ENCODE data around the gene TMEM106C. TPM values are rescaled to one million over a fixed set of nuclear protein-coding genes. Genes with fewer than 3 reads are reported as not detected.

TMEM106C gene
- total and polyA plus RNA-seq, 4 donors = 76.4 to 120 (median 102) TPM

DNA sequence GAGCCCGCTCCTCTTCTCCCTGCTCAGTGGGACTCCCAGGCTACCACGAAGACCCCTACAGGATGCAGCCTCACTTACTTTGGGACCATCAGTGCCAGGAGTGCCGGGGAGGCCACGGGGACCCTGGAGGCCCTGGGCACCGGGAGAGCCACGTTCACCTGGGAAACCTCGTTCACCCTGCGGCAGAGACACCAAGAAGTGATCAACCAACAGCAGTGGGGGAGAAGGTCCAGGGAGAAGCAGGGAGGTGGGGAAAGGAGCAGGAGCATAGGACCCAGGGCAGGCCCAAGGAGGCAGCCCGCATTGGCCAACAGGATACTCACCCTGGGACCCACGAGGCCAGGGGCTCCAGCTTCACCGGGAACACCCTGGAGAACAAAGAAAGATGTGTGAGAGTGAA, 19.4 kb downstream of the TMEM106C start:
- H3K9me3 ChIP-seq (ENCODE audit: control insufficient read depth, insufficient read depth, low read length) = no peaks in the 10 kb centered on the region
- WGBS (ENCODE audit: insufficient coverage) = 86% methylated on average over 8 of the region's 11 CpGs
- no peak overlapping the region for H3K4me3 ChIP-seq (ENCODE audit: low read depth, low read length)
- peaks cover 15% of the 10 kb centered on the region for H3K36me3 ChIP-seq (ENCODE audit: control insufficient read depth, insufficient read depth, low read length)
- no peak for DNase-seq (ENCODE audit: low read depth in 4 of 6, low spot score in 6 of 6)
- H3K27me3 ChIP-seq (ENCODE audit: control insufficient read depth, insufficient read depth, low read length) = peaks cover 5% of the 10 kb centered on the region
- H3K27ac ChIP-seq (ENCODE audit: low read depth, low read length) = no peak overlapping the region
- H3K4me1 ChIP-seq (ENCODE audit: control insufficient read depth, insufficient read depth, low read length) = peaks cover 14% of the 10 kb centered on the region

DNA sequence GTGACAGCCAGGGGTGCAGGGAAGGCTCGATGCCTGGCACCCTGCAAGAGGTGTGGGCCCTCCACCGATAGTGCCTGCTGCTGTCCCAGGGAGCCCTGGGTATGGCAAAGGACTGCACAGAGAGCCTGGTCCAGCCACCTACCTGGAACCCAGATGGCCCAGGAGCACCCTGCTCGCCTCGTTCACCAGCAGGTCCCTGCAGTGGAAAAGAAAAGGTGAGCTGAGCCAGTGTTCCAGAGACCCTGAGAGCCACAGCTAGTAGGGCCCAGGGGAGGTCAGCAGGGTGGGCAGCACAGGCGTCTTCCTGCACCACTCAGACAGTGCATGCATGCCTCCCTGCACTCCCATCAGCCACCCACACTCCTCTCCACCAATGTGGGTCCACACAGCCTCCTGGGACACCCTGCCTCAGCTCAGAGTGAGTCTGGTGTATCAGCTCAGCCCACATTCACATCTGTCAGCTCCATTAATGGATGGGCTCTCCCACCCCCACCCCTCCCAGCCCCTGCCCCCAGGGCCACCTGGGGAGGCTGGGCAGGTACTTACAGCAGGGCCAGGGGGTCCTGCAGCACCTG, 20.2 kb downstream of the TMEM106C start:
- Histone ChIP-seq H3K4me1 (ENCODE audit: control insufficient read depth, insufficient read depth, low read length) (peaks cover 22% of the 10 kb centered on the region), H3K27me3 (ENCODE audit: control insufficient read depth, insufficient read depth, low read length) (peaks cover 7% of the 10 kb centered on the region), H3K9me3 (ENCODE audit: control insufficient read depth, insufficient read depth, low read length) (no peaks in the 10 kb centered on the region), H3K27ac (ENCODE audit: low read depth, low read length) (no peak overlapping the region), H3K4me3 (ENCODE audit: low read depth, low read length) (no peak overlapping the region), H3K36me3 (ENCODE audit: control insufficient read depth, insufficient read depth, low read length) (peaks cover 11% of the 10 kb centered on the region)
- DNase-seq (ENCODE audit: low read depth in 4 of 6, low spot score in 6 of 6) = no peak
- 96% methylated on average over 5 of the region's 5 CpGs for WGBS (ENCODE audit: insufficient coverage)

DNA sequence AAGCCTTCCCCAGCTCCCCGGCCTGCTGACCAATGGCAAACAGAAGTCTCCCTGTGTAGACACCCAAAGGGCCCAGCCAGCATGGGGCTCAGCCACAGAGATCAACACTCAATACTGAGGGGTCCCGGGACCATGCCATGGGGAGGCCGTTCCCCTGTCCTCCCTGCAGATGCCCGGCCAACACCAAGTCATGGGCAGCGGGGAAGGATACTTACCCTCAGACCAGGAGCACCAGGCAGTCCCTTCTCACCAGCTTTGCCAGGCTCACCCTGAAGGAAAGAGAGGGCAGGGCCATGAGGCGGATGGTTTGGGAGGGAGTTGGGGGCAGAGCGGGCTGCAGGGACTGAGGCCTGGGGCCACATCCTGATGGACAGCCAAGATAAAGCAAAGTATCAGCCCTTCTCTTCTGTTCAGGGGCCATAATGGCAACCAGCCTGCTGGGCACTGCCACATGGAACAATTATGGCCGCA, 21.0 kb downstream of the TMEM106C start:
- peaks cover 11% of the 10 kb centered on the region for H3K36me3 ChIP-seq (ENCODE audit: control insufficient read depth, insufficient read depth, low read length)
- no peak overlapping the region for H3K4me3 ChIP-seq (ENCODE audit: low read depth, low read length)
- peaks cover 26% of the 10 kb centered on the region for H3K4me1 ChIP-seq (ENCODE audit: control insufficient read depth, insufficient read depth, low read length)
- DNase-seq (ENCODE audit: low read depth in 4 of 6, low spot score in 6 of 6) = no peak
- WGBS (ENCODE audit: insufficient coverage) = 96% methylated on average over 7 of the region's 8 CpGs
- no peaks in the 10 kb centered on the region for H3K9me3 ChIP-seq (ENCODE audit: control insufficient read depth, insufficient read depth, low read length)
- no peak overlapping the region for H3K27ac ChIP-seq (ENCODE audit: low read depth, low read length)
- H3K27me3 ChIP-seq (ENCODE audit: control insufficient read depth, insufficient read depth, low read length) = peaks cover 7% of the 10 kb centered on the region

DNA sequence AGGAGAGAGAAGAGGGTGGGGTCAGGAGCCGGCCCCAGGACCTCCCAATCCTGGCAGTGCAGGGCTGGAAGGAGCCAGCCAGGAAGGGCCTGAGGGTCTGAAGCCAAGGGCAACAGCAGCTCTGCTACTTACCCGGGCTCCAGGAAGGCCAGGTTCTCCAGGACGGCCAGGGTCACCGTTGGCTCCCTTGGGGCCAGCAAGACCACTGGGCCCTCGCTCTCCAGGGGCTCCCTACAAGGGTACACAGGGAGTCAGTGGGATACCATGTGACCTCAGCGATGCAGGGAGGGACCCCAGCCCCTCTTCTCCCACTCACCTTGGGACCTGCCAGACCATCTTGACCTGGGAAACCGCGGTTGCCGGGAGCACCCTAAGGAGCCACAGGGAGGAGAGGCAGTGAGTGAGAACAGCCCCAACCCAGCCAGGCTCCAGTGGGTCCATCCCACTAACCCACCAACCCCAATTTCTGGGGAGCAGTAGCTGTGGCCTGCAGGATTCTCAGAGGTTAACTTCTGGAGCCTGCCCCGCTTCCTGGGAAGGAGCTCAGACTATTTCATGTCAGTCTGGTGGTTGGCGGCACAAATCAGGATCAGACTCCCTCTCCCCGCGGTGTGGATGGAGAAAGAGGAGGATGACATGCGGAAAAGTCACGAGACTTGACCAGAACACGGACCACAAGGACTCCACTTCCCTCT, 22.3 kb downstream of the TMEM106C start:
- peaks cover 11% of the 10 kb centered on the region for H3K36me3 ChIP-seq (ENCODE audit: control insufficient read depth, insufficient read depth, low read length)
- H3K27ac ChIP-seq (ENCODE audit: low read depth, low read length) = no peak overlapping the region
- no peaks in the 10 kb centered on the region for H3K9me3 ChIP-seq (ENCODE audit: control insufficient read depth, insufficient read depth, low read length)
- H3K27me3 ChIP-seq (ENCODE audit: control insufficient read depth, insufficient read depth, low read length) = peaks cover 7% of the 10 kb centered on the region
- H3K4me1 ChIP-seq (ENCODE audit: control insufficient read depth, insufficient read depth, low read length) = peaks cover 29% of the 10 kb centered on the region
- no peak for DNase-seq (ENCODE audit: low read depth in 4 of 6, low spot score in 6 of 6)
- WGBS (ENCODE audit: insufficient coverage) = 93% methylated on average over 12 of the region's 16 CpGs
- H3K4me3 ChIP-seq (ENCODE audit: low read depth, low read length) = no peak overlapping the region

DNA sequence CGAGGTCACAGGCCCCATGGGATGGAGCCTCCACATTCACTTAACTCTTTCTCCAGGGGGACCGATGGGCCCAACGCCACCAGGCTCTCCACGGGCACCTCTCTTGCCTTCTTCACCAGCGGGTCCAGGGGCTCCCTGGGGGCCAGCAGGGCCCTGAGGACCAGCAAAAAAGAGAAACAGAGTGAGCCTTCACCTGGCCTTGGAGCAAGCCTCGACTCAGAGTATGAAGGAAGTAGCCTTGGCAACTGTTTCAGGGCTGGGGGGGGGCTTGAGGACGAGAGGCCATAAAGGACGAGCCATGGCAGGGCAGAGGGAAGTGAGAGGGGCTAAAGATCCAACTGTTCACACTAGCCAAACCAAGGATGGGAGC, 22.9 kb downstream of the TMEM106C start:
- no peaks in the 10 kb centered on the region for H3K9me3 ChIP-seq (ENCODE audit: control insufficient read depth, insufficient read depth, low read length)
- no peak for DNase-seq (ENCODE audit: low read depth in 4 of 6, low spot score in 6 of 6)
- H3K4me1 ChIP-seq (ENCODE audit: control insufficient read depth, insufficient read depth, low read length) = peaks cover 33% of the 10 kb centered on the region
- H3K4me3 ChIP-seq (ENCODE audit: low read depth, low read length) = no peak overlapping the region
- no peak overlapping the region for H3K27ac ChIP-seq (ENCODE audit: low read depth, low read length)
- 96% methylated on average over 5 of the region's 8 CpGs for WGBS (ENCODE audit: insufficient coverage)
- H3K36me3 ChIP-seq (ENCODE audit: control insufficient read depth, insufficient read depth, low read length) = peaks cover 9% of the 10 kb centered on the region
- peaks cover 9% of the 10 kb centered on the region for H3K27me3 ChIP-seq (ENCODE audit: control insufficient read depth, insufficient read depth, low read length)

DNA sequence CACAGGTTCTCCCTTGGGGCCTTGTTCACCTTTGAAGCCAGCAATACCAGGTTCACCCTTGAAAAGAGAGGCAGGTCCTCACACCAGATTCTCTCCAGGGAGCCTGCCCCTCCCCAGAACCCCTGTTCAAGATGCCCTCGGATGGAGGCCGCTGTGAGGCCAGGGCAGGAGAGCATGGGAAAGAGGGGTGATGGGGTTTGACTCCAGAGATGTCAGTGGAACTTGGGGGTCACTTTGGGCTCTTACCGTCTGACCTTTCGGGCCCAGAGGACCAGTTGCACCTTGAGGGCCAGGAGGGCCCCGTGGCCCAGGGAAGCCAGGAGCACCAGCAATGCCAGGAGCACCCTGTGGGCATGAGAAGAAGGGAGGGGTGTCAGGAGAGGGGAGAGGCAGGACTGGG, 23.4 kb downstream of the TMEM106C start:
- H3K4me1 ChIP-seq (ENCODE audit: control insufficient read depth, insufficient read depth, low read length) = peaks cover 37% of the 10 kb centered on the region
- no peak overlapping the region for H3K4me3 ChIP-seq (ENCODE audit: low read depth, low read length)
- WGBS (ENCODE audit: insufficient coverage) = 98% methylated on average over 5 of the region's 5 CpGs
- no peaks in the 10 kb centered on the region for H3K9me3 ChIP-seq (ENCODE audit: control insufficient read depth, insufficient read depth, low read length)
- no peak for DNase-seq (ENCODE audit: low read depth in 4 of 6, low spot score in 6 of 6)
- H3K27ac ChIP-seq (ENCODE audit: low read depth, low read length) = no peak overlapping the region
- H3K27me3 ChIP-seq (ENCODE audit: control insufficient read depth, insufficient read depth, low read length) = peaks cover 12% of the 10 kb centered on the region
- peaks cover 5% of the 10 kb centered on the region for H3K36me3 ChIP-seq (ENCODE audit: control insufficient read depth, insufficient read depth, low read length)

DNA sequence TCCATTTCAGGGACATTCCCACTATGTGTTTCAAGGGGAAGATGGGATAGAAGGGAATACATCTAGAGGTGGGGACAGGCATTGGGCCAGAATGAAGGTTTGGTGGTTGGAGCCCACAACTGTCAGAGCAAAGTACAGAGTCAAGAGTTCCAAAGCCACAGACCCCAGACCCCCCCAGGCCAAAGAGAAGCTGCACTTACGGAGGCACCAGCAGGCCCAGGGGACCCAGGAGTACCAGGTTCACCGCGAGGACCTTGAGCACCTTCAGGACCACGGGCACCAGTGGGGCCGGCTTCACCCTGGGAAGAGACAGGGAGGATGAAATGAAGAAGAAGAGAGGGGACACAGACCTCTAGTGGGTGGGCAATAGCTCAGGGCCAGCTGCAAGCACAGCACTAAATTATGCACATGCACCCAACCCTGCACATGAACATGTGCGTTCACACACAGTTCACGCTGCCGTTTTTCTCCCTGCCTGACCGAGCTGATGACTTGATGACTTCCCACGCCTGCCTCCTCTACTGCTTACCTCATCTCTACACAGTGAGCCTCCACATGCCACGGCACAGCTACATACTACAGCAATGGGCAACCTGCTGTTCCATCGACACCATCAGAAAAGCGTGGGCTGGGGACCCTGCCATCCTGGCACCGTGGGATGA, 24.1 kb downstream of the TMEM106C start:
- Histone ChIP-seq H3K4me1 (ENCODE audit: control insufficient read depth, insufficient read depth, low read length) (peaks cover 42% of the 10 kb centered on the region), H3K9me3 (ENCODE audit: control insufficient read depth, insufficient read depth, low read length) (no peaks in the 10 kb centered on the region), H3K36me3 (ENCODE audit: control insufficient read depth, insufficient read depth, low read length) (peaks cover 5% of the 10 kb centered on the region), H3K4me3 (ENCODE audit: low read depth, low read length) (no peak overlapping the region), H3K27ac (ENCODE audit: low read depth, low read length) (no peak overlapping the region), H3K27me3 (ENCODE audit: control insufficient read depth, insufficient read depth, low read length) (peaks cover 12% of the 10 kb centered on the region)
- WGBS (ENCODE audit: insufficient coverage) = 54% methylated on average over 14 of the region's 14 CpGs
- peak in 1 of 6 donors; percentile 46 for DNase-seq (ENCODE audit: low read depth in 4 of 6, low spot score in 6 of 6)

DNA sequence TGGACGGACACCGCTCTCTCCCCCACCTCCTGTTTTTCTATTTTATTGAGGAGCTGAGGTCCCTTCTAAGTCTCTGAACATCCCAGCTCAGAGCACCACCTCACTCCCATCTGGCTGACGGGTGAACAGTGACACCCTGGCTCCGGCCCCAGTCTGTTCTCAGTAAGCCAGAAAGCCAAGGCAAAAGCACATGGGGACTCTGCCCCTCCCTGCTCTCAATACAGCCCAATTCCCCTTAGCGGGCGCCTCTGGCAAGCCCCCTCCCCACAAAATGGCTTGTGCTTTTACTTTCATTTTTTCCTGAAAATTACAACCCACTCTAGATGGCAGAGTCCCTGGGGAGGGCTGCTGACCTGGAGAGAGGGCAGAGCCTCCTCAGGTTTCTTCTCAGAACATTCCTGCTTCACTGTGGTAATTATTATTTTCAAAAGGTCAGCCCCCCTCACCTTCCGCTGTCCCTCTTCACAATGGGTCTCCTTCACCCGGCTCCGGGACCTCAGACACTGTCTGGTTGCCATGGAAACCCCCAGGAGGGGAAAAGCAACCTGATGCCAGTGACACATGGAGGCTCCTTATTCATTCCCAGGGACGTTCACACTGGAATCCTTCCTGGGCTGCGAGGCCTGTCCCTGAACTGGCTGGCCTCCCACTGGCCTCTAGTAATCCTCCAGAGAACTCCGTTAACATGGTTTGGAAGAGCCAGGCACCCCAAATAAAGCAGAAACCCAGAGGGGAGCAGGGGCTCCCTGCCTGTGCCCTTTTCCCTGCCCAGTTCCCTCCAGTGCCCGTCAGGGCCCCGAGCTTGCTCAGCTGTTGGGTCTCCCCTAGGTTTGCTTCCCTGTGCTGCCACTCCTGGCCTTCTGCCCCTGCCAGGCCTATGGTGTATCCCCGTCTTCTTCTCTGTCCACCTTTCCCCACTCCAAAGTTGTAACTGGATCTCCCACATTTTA, 25.0 kb downstream of the TMEM106C start:
- peaks cover 14% of the 10 kb centered on the region for H3K27me3 ChIP-seq (ENCODE audit: control insufficient read depth, insufficient read depth, low read length)
- DNase-seq (ENCODE audit: low read depth in 4 of 6, low spot score in 6 of 6) = peak in 2 of 6 donors; percentile 74 to 86
- H3K4me1 ChIP-seq (ENCODE audit: control insufficient read depth, insufficient read depth, low read length) = peaks cover 42% of the 10 kb centered on the region
- H3K36me3 ChIP-seq (ENCODE audit: control insufficient read depth, insufficient read depth, low read length) = peaks cover 4% of the 10 kb centered on the region
- no peak overlapping the region for H3K4me3 ChIP-seq (ENCODE audit: low read depth, low read length)
- no peaks in the 10 kb centered on the region for H3K9me3 ChIP-seq (ENCODE audit: control insufficient read depth, insufficient read depth, low read length)
- WGBS (ENCODE audit: insufficient coverage) = 30% methylated on average over 13 of the region's 15 CpGs
- no peak overlapping the region for H3K27ac ChIP-seq (ENCODE audit: low read depth, low read length)

DNA sequence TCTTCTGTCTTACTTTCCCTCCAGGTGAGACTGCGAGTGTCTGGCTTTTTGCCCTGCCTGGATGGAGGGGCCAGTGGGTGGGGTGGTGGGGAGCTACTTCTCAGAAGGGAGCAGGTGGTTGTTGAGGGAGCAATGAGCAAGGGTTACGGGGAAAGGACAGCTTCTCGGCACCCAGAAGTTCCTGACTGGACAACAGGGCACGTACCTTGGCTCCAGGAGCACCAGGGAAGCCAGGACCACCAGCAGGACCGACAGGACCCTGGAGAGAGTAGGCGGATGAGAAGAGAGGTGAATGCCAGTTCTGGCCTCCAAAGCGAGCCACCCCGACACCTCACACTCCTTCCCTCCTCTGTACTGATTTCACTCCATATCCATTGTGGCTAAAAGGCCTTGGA, 25.6 kb downstream of the TMEM106C start:
- Histone ChIP-seq H3K4me1 (ENCODE audit: control insufficient read depth, insufficient read depth, low read length) (peaks cover 42% of the 10 kb centered on the region), H3K27me3 (ENCODE audit: control insufficient read depth, insufficient read depth, low read length) (peaks cover 19% of the 10 kb centered on the region), H3K27ac (ENCODE audit: low read depth, low read length) (no peak overlapping the region), H3K36me3 (ENCODE audit: control insufficient read depth, insufficient read depth, low read length) (peaks cover 2% of the 10 kb centered on the region), H3K9me3 (ENCODE audit: control insufficient read depth, insufficient read depth, low read length) (no peaks in the 10 kb centered on the region), H3K4me3 (ENCODE audit: low read depth, low read length) (no peak overlapping the region)
- no peak for DNase-seq (ENCODE audit: low read depth in 4 of 6, low spot score in 6 of 6)
- 95% methylated on average over 3 of the region's 8 CpGs for WGBS (ENCODE audit: insufficient coverage)
